Esophagus muscularis mucosa (tissue), 4 donors: ENCODE results near the gene FYCO1. TPM values are rescaled to one million over a fixed set of nuclear protein-coding genes. Genes with fewer than 3 reads are reported as not detected.
A peak's percentile ranks its signal among the peaks of the same experiment; 100 is the strongest.

Experiments
- DNase-seq: peaks from one replicate; pipeline ENCODE4 v3.0.0-alpha.2; 2017; ENCODE audit errors: extremely low spot score
- H3K27ac ChIP-seq, 4 donors: fragments of 200-600 bp; sonication (generic); replicated peaks in 1 of 4; 1 replicate in 3 of 4; 2 replicates in 1 of 4; pipeline ENCODE4 v1.5.1; 2016 to 2019; ENCODE audit warnings: mild to moderate bottlenecking in 1 of 4
- H3K27me3 ChIP-seq, 4 donors: fragments of 200-600 bp; sonication (generic); one replicate each; pipeline versions ENCODE4 v1.5.1 to v1.6.0; 2016 to 2019
- H3K36me3 ChIP-seq, 4 donors: fragments of 200-600 bp; sonication (generic); one replicate each; pipeline ENCODE4 v1.5.1; 2016 to 2019
- H3K4me1 ChIP-seq, 4 donors: fragments of 200-600 bp; sonication (generic); one replicate each; pipeline ENCODE4 v1.5.1; 2016 to 2019
- H3K4me3 ChIP-seq, 4 donors: fragments of 200-600 bp; sonication (generic); 1 replicate in 2 of 4; 2 replicates in 2 of 4; pipeline ENCODE4 v1.5.1; 2016 to 2019; ENCODE audit warnings: mild to moderate bottlenecking in 4 of 4, moderate library complexity in 1 of 4
- H3K9me3 ChIP-seq, 4 donors: fragments of 200-600 bp; sonication (generic); 1 replicate in 3 of 4; 2 replicates in 1 of 4; pipeline ENCODE4 v1.5.1; 2016 to 2019
- CTCF ChIP-seq, 3 experiments: fragments of 200-600 bp in 2 of 3; fragments of 450-650 bp in 1 of 3; sonication (generic) in 2 of 3; IDR thresholded peaks; one replicate each; pipeline ENCODE4 v1.5.1; 2017 to 2019; ENCODE audit warnings: antibody characterized with exemption in 3 of 3, mild to moderate bottlenecking in 2 of 3, moderate library complexity in 1 of 3
- EP300 ChIP-seq: sonication (generic); formaldehyde crosslinking; IDR thresholded peaks from one replicate; pipeline ENCODE4 v1.6.1; 2017; ENCODE audit warnings: antibody characterized with exemption
- POLR2A ChIP-seq: fragments of 450-650 bp; IDR thresholded peaks from one replicate; pipeline ENCODE4 v1.6.1; 2017; ENCODE audit warnings: antibody characterized with exemption, moderate library complexity, mild to moderate bottlenecking, low read depth
- POLR2AphosphoS5 ChIP-seq, 2 donors: sonication (generic); formaldehyde crosslinking; IDR thresholded peaks; one replicate each; pipeline ENCODE4 v1.6.1; 2017; ENCODE audit warnings: antibody characterized with exemption in 2 of 2
- WGBS: methylation state at CpG from one replicate; pipeline ENCODE4 v1.1.5; 2018; 5-methylcytosine and 5-hydroxymethylcytosine counted together
- intact Hi-C: fragments of 100-400 bp; cut with DNase I; formaldehyde crosslinking; loops from one replicate; pipeline ENCODE4 v1.15.1; 2023
- total RNA-seq, 4 donors: library from RNA; depleted of rRNA; stranded (reverse); fragments of >200 nt; gene quantifications; one replicate each; pipeline versions ENCODE4 v1.1.0 to v1.2.1, GENCODE V29; 2016

FYCO1 gene
- total RNA-seq, 4 donors from 2014 or later, result 64.1 to 122 (median 93.8) TPM

DNA sequence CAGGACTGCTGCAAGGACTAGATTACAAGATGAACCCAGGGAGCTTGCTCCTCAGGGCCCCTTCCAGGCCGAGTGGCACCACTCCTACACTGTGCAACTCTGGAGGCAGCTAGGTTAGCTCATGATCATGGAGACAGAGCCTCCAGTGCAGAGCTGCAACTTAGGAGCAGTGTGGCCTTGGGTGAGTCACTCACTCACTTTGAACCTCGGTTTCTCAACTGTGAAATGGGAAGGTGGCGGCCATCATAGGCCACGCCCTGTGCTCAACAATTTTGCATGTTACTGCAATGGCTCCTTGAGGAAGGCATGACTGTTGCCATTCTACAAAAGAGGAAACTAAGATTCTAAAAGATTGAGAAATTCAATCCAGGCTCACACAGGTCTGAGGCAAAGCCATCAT lies 63.5 kb downstream of the FYCO1 start:
- WGBS, result 88% methylated on average over 3 of the region's 4 CpGs
- no peak overlapping the region for H3K27ac ChIP-seq
- no peak overlapping the region for H3K4me3 ChIP-seq
- peaks cover 0 to 13% (median 0%) of the 10 kb centered on the region in 4 donors for H3K4me1 ChIP-seq
- intact Hi-C loops, result no loop called here
- TF ChIP-seq EP300 (no peak), CTCF (IDR thresholded peaks at IDR 0.05) (no peak), POLR2AphosphoS5 (IDR thresholded peaks at IDR 0.05) (no peak), POLR2A (no peak)
- H3K27me3 ChIP-seq, result no peaks in the 10 kb centered on the region
- H3K9me3 ChIP-seq, result no peaks in the 10 kb centered on the region
- H3K36me3 ChIP-seq, result peaks cover 82 to 99% (median 91%) of the 10 kb centered on the region in 4 donors
- DNase-seq, result no peak

GRCh38 chr3:45931496-45931895 lies 64.1 kb downstream of the FYCO1 start:
- DNase-seq, result no peak
- Histone ChIP-seq H3K27ac (no peak overlapping the region), H3K9me3 (no peaks in the 10 kb centered on the region), H3K4me1 (peaks cover 0 to 13% (median 0%) of the 10 kb centered on the region in 4 donors), H3K27me3 (no peaks in the 10 kb centered on the region), H3K4me3 (no peak overlapping the region), H3K36me3 (peaks cover 78 to 99% (median 87%) of the 10 kb centered on the region in 4 donors)
- intact Hi-C loops, result no loop called here
- no peak for TF ChIP-seq POLR2A
- TF ChIP-seq CTCF (IDR thresholded peaks at IDR 0.05), result no peak
- TF ChIP-seq POLR2AphosphoS5 (IDR thresholded peaks at IDR 0.05), result no peak
- no peak for TF ChIP-seq EP300
- WGBS, result 93% methylated on average over 6 of the region's 6 CpGs

GRCh38 chr3:45929042-45929679 lies 66.5 kb downstream of the FYCO1 start:
- WGBS, result 76% methylated on average over 9 of the region's 9 CpGs
- H3K36me3 ChIP-seq, result peaks cover 62 to 97% (median 74%) of the 10 kb centered on the region in 4 donors
- H3K9me3 ChIP-seq, result no peaks in the 10 kb centered on the region
- no peaks in the 10 kb centered on the region for H3K27me3 ChIP-seq
- H3K4me1 ChIP-seq, result peaks cover 0 to 9% (median 0%) of the 10 kb centered on the region in 4 donors
- no peak overlapping the region for H3K27ac ChIP-seq
- H3K4me3 ChIP-seq, result no peak overlapping the region
- TF ChIP-seq POLR2AphosphoS5 (IDR thresholded peaks at IDR 0.05), result no peak
- TF ChIP-seq POLR2A, result no peak
- TF ChIP-seq EP300, result no peak
- peak; percentile 40 to 59 (median 44) for TF ChIP-seq CTCF (IDR thresholded peaks at IDR 0.05)
- no peak for DNase-seq
- intact Hi-C loops, result no loop called here

GRCh38 chr3:45927881-45928280 lies 67.7 kb downstream of the FYCO1 start:
- DNase-seq, result no peak
- Histone ChIP-seq H3K27me3 (no peaks in the 10 kb centered on the region), H3K9me3 (no peaks in the 10 kb centered on the region), H3K4me3 (no peak overlapping the region), H3K27ac (no peak overlapping the region), H3K4me1 (peaks cover 0 to 8% (median 0%) of the 10 kb centered on the region in 4 donors), H3K36me3 (peaks cover 71 to 98% (median 79%) of the 10 kb centered on the region in 4 donors)
- WGBS, result 95% methylated on average over 2 of the region's 2 CpGs
- no peak for TF ChIP-seq POLR2A
- no peak for TF ChIP-seq POLR2AphosphoS5 (IDR thresholded peaks at IDR 0.05)
- TF ChIP-seq EP300, result no peak
- TF ChIP-seq CTCF (IDR thresholded peaks at IDR 0.05), result no peak
- intact Hi-C loops, result no loop called here
